Suppressor macrophage treated with lipopolysaccharide for 4 hours (primary cell): ENCODE data around the gene ZNF432.
A peak's percentile ranks its signal among the peaks of the same experiment; 100 is the strongest.

ENCODE experiments used
- DNase-seq: peaks from one replicate; pipeline ENCODE4 v3.0.0-alpha.2; 2020

The ZNF432 gene

DNA sequence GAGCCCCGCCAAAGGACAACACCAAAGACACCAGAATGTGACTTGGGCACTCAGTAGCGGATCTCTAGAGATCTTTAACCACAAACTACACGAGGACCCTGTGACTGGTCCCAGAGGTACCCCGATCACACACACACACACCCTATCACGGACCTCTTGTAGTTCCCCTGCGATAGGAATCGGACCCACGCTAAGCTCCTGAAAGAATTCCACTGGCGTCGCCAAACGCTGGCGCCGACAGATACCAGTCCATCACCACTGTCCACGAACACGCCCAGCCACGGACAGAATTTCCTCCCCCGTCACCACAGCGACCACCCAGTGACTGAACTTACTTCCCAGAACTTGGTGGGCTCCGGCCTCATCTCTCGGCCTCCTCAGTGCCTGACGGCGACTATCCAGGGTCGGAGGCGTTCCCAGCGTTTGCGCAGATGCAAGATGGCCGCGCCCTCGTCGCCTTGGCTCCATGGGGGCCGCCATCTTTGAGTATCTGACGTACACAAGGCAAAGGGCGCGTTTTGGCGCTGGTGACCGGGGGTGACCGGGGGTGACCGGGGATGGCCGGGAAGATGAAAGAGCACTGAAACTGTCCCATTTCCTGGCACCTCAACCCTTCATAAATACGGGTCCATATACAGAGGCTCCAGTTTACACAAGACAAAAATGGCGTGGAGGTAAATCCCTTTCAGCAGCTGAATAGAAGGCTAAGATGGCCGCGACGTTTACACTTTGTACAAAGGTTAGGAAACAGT is 40.7 kb downstream of the ZNF432 start, which contains the start of gene ZNF615:
TSS of gene ZNF615 (minus strand) at position 406 of the 752 bp plus-strand sequence. CDS start 4,500 bp downstream, outside the sequence.
- peak; percentile 93 for DNase-seq

DNA sequence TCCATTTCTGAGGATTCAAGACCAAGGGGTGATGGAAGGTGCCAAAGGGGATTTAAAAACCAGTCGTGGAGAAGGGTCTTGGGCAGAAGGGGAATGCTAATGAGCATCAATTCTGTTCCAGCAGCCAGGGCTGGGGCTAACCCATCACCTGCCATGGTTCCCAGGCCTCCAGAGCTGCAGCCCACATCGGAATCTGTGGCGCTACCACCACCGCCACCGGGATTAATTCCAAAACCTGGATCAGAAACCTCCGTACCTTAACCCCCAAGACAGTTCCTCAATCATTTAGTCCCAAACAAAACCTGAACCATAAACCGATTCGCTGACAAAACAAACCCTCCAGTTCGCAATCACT is 41.2 kb downstream of the ZNF432 start:
- DNase-seq, result no peak

DNA sequence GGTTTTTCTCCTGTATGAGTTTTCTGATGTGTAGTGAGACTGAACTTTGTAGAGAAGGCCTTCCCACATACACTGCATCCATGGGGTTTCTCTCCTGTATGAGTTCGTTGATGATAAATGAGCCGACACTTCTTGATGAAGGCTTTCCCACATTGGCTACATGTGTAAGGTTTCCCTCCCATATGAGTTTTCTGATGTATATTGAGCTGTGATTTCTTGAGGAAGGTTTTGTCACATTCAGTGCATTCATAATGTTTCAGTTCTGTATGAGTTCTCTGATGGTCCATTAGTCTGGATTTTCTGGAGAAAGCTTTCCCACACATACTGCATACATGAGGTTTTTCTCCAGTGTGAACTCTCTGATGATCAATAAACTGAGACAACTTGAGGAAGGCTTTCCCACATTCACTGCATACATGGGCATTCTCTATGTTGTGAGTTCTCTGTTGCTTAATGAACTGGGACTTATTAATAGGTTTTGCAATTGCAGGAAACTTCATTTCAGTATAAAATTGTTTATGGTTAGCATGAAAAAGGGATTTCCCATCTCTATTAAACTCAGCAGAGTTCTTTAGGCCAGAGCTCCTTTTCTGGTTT is 54.5 kb downstream of the ZNF432 start:
- no peak for DNase-seq

DNA sequence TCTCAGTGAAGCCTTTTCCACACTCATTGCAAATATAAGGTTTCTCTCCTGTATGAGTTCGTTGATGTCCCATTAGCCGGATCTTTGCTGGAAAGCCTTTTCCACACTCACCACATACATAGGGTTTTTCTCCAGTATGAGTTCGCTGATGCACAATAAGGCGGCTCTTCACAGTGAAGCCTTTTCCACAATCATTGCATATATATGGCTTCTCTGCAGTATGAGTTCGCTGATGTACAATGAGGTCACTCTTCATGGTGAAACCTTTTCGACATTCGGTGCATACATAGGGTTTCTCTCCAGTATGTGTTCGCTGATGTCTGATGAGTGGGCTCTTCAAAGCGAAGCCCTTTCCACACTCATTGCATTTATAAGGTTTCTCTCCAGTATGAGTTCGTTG is 55.2 kb downstream of the ZNF432 start:
- no peak for DNase-seq

DNA sequence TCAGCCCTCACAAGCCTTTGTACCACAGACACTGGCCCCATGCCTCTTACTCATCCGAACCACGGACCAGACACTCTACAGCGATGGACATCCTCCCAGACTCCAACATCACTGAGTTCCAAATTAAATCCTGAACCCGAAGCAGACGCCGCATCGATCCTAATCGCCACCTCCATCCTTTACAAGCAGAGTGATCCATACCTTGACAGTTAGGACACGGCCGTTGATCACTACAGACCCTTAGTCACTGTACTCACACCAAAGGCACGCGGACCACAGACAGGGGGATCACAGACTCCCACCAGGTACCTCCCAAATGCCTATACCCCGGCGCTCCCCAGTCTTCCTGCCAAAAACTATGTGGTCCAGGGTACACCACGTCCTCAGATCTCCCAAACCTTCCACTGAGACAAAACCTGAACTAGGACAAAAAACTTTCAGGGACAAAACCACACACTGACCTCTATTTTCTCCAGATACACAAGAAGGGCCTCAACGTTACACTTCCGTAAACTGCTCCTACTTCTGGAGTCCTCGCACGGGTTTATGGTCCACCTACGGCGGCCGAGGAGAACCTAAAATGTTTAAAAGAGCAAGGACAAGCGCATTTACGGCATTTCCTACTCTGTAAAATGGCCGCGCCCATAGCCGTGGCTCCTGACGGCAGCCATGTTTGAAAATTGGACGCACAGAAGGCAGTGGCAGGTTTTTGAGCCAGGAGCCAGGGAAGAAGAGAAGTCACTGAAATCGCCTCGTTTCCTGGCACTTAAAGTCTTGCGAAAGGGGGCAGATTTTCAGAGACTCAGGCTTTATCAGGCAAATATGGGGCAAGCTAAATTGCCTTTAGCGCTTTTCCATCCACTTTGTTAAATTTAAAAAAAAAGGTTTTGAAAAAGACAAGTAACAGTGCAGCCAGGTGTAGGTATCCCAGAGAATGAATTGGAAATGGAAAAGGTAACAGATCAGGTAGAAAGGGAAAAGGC is 62.0 kb downstream of the ZNF432 start, which contains the start of gene ZNF350:
TSS of gene ZNF350 (minus strand) at position 532 of the 983 bp plus-strand sequence. CDS start 12,480 bp downstream, outside the sequence.
- DNase-seq, result peak; percentile 96

DNA sequence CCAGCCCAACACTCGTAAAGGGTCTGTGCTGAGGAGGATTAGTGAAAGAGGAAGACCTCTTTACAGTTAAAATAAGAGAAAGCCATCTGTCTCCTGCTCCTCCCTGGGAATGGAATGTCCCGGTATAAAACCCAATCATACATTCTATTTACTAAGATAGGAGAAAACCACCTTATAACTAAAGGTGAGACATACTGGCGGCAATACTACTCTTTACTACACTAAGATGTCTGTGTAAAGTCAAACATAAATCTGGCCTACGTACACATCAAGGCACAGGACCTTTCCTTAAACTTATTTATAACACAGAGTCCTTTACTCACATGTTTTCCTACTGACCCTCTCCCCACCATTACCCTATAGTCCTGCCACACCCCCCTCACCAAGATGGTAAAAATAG is 65.3 kb downstream of the ZNF432 start:
- DNase-seq, result no peak
